Measurements from ENCODE around the gene LCNL1.

- TF ChIP-seq CTCF (IDR thresholded peaks at IDR 0.05; ENCODE audit: poor library complexity) = no peak
- no peak for TF ChIP-seq EZH2 (IDR thresholded peaks at IDR 0.05; ENCODE audit: borderline replicate concordance)
These were observed 35.2 kb downstream of the LCNL1 start for GRCh38 chr9:137017791-137018497.

Measured in hepatocyte (in vitro differentiated cells).